Spleen (tissue), 11 donors: ENCODE results near the gene EPB41L4B. TPM values are rescaled to one million over a fixed set of nuclear protein-coding genes. Genes with fewer than 3 reads are reported as not detected.
"Not testable (repeated sequence)": the region's sequence is repeated elsewhere in the genome, so short reads cannot be mapped to it uniquely, and the experiment has no call there.

ENCODE experiments used
- DNase-seq: peaks from one replicate; pipeline ENCODE4 v3.0.0-alpha.2; 2020
- H3K27ac ChIP-seq, 8 donors: fragments of 200-600 bp; sonication (generic) in 7 of 8; 1 replicate in 4 of 8; 2 replicates in 4 of 8; pipeline versions ENCODE4 v1.5.0 to v1.8.0; 2016 to 2021; ENCODE audit warnings: inconsistent platforms in 4 of 8, mild to moderate bottlenecking in 4 of 8, moderate library complexity in 1 of 8
- H3K27me3 ChIP-seq, 7 donors: fragments of 200-600 bp; sonication (generic) in 6 of 7; replicated peaks in 1 of 7; 1 replicate in 4 of 7; 2 replicates in 3 of 7; pipeline versions ENCODE4 v1.5.0 to v1.8.0; 2016 to 2021; ENCODE audit warnings: inconsistent platforms in 3 of 7, mild to moderate bottlenecking in 1 of 7
- H3K36me3 ChIP-seq, 6 donors: fragments of 200-600 bp; sonication (generic) in 5 of 6; 1 replicate in 4 of 6; 2 replicates in 2 of 6; pipeline versions ENCODE4 v1.5.0 to v1.8.0; 2016 to 2021; ENCODE audit warnings: inconsistent platforms in 2 of 6
- H3K4me1 ChIP-seq, 6 donors: fragments of 200-600 bp; sonication (generic) in 5 of 6; 1 replicate in 3 of 6; 2 replicates in 3 of 6; pipeline versions ENCODE4 v1.5.0 to v1.8.0; 2016 to 2021; ENCODE audit warnings: inconsistent platforms in 3 of 6
- H3K4me3 ChIP-seq, 8 donors: fragments of 200-600 bp; sonication (generic) in 7 of 8; 1 replicate in 4 of 8; 2 replicates in 4 of 8; pipeline versions ENCODE4 v1.5.0 to v1.8.0; 2016 to 2021; ENCODE audit warnings: inconsistent platforms in 4 of 8, mild to moderate bottlenecking in 4 of 8, moderate library complexity in 2 of 8
- H3K9me3 ChIP-seq, 8 donors: fragments of 200-600 bp; sonication (generic) in 7 of 8; 1 replicate in 4 of 8; 2 replicates in 4 of 8; pipeline versions ENCODE4 v1.5.0 to v1.8.0; 2016 to 2021; ENCODE audit warnings: inconsistent platforms in 4 of 8
- POLR2A ChIP-seq, 3 donors: fragments of 450-650 bp; IDR thresholded peaks; one replicate each; pipeline ENCODE4 v1.5.1; 2017; ENCODE audit warnings: antibody characterized with exemption in 3 of 3, mild to moderate bottlenecking in 1 of 3
- POLR2AphosphoS5 ChIP-seq, 3 donors: sonication (generic); formaldehyde crosslinking; IDR thresholded peaks; one replicate each; pipeline ENCODE4 v1.5.1; 2017; ENCODE audit warnings: antibody characterized with exemption in 3 of 3
- WGBS, 5 donors: extraction: QIAGEN DNeasy Blood & Tissue Kit in 3 of 5; methylation state at CpG; one replicate each; pipeline versions ENCODE4 v1.1.5 to v1.1.7; 2013 to 2018; 5-methylcytosine and 5-hydroxymethylcytosine counted together
- intact Hi-C: fragments of 100-400 bp; cut with DNase I; formaldehyde crosslinking; loops from one replicate; pipeline ENCODE4 v1.15.0; 2023; ENCODE audit warnings: low total_unique reads
- polyA plus RNA-seq, 3 donors: library from polyadenylated mRNA; stranded (reverse); fragments of 200-250 nt; gene quantifications; one replicate each; pipeline ENCODE4 v1.2.1, GENCODE V29; 2013
- total RNA-seq, 7 donors: library from RNA; depleted of rRNA in 3 of 7; stranded (reverse); fragments of >200 nt in 3 of 7; fragmentation: NEBNext Ultra II Directional in 4 of 7; extraction: Animal tissue kit (Norgen Biotek cat#: 25700) in 4 of 7; gene quantifications; one replicate each; pipeline versions ENCODE4 v1.1.0 to v1.2.1, GENCODE V29; 2016 to 2021
- TF ChIP-seq, protein P1 (sequence below), 11 experiments: fragments of 200-600 bp in 7 of 11; fragments of 450-650 bp in 4 of 11; sonication (generic) in 4 of 11; IDR thresholded peaks in 8 of 11; conservative IDR thresholded peaks in 3 of 11; 1 replicate in 7 of 11; 2 replicates in 4 of 11; pipeline versions ENCODE4 v1.4.0 to v1.8.0; 2016 to 2021; ENCODE audit warnings: antibody characterized with exemption in 11 of 11, inconsistent platforms in 4 of 11, mild to moderate bottlenecking in 1 of 11
- donor health status: healthy with polysubstance abuse.
- donor health status: DM: no; HTN: no; CAD: no; lungs with moderate emphysema.
- donor health status: DM: no; HTN: no; CAD: no.
- donor health status: Bipolar disorder and iron deficiency.
- donor health status: healthy.
- donor health status: DM: no; HTN: no; CAD: no.
- donor health status: DM: yes; HTN: yes; CAD: no.

The EPB41L4B gene
- total and polyA plus RNA-seq, 10 donors: 0.02 to 0.43 (median 0.18) TPM; not detected in 3

DNA sequence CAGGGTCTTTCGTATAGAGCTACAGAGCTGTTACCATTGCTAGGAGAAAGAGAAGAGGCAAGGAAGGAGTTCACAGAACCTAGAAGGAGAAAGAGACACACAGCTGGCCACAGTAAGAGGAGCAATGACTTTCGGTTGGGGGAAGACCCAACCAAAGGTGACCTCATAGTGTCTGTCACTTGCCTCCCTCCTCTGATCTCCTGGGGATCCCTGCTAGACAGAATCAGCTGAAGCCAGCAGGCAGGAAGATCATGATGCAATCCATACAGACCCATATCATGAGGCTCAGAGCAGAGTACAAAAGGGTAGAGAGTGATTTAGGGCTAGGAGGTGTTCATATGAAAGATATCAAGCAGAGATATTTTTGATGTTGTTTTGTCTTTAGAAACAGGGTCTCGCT, 26.0 kb upstream of the EPB41L4B start:
- Histone ChIP-seq H3K27ac (no peak overlapping the region), H3K9me3 (no peaks in the 10 kb centered on the region), H3K4me3 (no peak overlapping the region), H3K27me3 (peaks cover 0 to 34% (median 0%) of the 10 kb centered on the region in 7 donors), H3K4me1 (no peaks in the 10 kb centered on the region), H3K36me3 (no peaks in the 10 kb centered on the region)
- no peak for DNase-seq
- WGBS, 5 donors: 75 to 91% (median 82%) methylated on average over 3 of the region's 3 CpGs
- no peak for TF ChIP-seq POLR2AphosphoS5 (IDR thresholded peaks at IDR 0.05)
- TF ChIP-seq POLR2A (IDR thresholded peaks at IDR 0.05): no peak
- TF ChIP-seq, protein P1, sequence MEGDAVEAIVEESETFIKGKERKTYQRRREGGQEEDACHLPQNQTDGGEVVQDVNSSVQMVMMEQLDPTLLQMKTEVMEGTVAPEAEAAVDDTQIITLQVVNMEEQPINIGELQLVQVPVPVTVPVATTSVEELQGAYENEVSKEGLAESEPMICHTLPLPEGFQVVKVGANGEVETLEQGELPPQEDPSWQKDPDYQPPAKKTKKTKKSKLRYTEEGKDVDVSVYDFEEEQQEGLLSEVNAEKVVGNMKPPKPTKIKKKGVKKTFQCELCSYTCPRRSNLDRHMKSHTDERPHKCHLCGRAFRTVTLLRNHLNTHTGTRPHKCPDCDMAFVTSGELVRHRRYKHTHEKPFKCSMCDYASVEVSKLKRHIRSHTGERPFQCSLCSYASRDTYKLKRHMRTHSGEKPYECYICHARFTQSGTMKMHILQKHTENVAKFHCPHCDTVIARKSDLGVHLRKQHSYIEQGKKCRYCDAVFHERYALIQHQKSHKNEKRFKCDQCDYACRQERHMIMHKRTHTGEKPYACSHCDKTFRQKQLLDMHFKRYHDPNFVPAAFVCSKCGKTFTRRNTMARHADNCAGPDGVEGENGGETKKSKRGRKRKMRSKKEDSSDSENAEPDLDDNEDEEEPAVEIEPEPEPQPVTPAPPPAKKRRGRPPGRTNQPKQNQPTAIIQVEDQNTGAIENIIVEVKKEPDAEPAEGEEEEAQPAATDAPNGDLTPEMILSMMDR (IDR thresholded peaks at IDR 0.05 in 8 of 11, conservative IDR thresholded peaks at IDR 0.05 in 3 of 11): no peak
- intact Hi-C loops: no loop called here

- H3K36me3 ChIP-seq: no peaks in the 10 kb centered on the region
- WGBS, 5 donors: 50 to 77% (median 62%) methylated on average over 3 of the region's 3 CpGs
- H3K27ac ChIP-seq: no peak overlapping the region
- H3K9me3 ChIP-seq: no peaks in the 10 kb centered on the region
- DNase-seq: no peak
- H3K4me3 ChIP-seq: no peak overlapping the region
- H3K27me3 ChIP-seq: peaks cover 0 to 30% (median 0%) of the 10 kb centered on the region in 7 donors
- intact Hi-C loops: no loop called here
- TF ChIP-seq POLR2A (IDR thresholded peaks at IDR 0.05): no peak
- TF ChIP-seq, protein P1 (IDR thresholded peaks at IDR 0.05 in 8 of 11, conservative IDR thresholded peaks at IDR 0.05 in 3 of 11): no peak
- no peak for TF ChIP-seq POLR2AphosphoS5 (IDR thresholded peaks at IDR 0.05)
- H3K4me1 ChIP-seq: no peaks in the 10 kb centered on the region
These were observed 24.0 kb upstream of the EPB41L4B start for GRCh38 chr9:109344866-109345265.

GRCh38 chr9:109342878-109343277, 22.0 kb upstream of the EPB41L4B start:
- H3K9me3 ChIP-seq: no peaks in the 10 kb centered on the region
- H3K27ac ChIP-seq: no peak overlapping the region
- H3K4me3 ChIP-seq: no peak overlapping the region
- no peaks in the 10 kb centered on the region for H3K36me3 ChIP-seq
- TF ChIP-seq POLR2A (IDR thresholded peaks at IDR 0.05) (no peak), POLR2AphosphoS5 (IDR thresholded peaks at IDR 0.05) (no peak)
- TF ChIP-seq, protein P1 (IDR thresholded peaks at IDR 0.05 in 8 of 11, conservative IDR thresholded peaks at IDR 0.05 in 3 of 11): no peak
- no peaks in the 10 kb centered on the region for H3K4me1 ChIP-seq
- DNase-seq: no peak
- 85 to 94% (median 92%) methylated on average over 4 of the region's 4 CpGs for WGBS, 5 donors
- peaks cover 0 to 30% (median 0%) of the 10 kb centered on the region in 7 donors for H3K27me3 ChIP-seq
- intact Hi-C loops: no loop called here

DNA sequence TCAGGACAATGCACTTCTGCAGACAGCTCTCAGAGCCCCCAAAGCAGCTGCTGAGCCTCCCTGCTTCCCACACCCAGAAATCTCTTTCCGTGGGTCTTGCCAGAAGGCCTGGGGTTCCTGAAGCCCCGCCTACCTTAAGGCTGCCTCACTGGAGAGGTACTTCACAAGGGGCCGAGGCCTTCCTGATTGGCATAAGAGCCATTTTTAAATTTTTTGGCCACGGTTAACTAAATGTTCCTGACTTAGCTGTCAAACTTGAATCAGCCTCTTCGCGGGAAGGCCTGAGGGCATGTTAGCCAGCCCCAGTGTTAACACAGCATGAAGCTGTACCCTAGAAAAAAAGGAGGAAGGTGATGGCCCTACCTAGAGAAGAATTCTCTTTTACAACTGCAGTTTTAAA, 20.7 kb upstream of the EPB41L4B start:
- Histone ChIP-seq H3K4me3 (no peak overlapping the region), H3K27ac (no peak overlapping the region), H3K9me3 (no peaks in the 10 kb centered on the region), H3K4me1 (no peaks in the 10 kb centered on the region), H3K27me3 (peaks cover 0 to 24% (median 0%) of the 10 kb centered on the region in 7 donors), H3K36me3 (no peaks in the 10 kb centered on the region)
- intact Hi-C loops: no loop called here
- 50 to 63% (median 60%) methylated on average over 6 of the region's 6 CpGs for WGBS, 5 donors
- TF ChIP-seq, protein P1 (IDR thresholded peaks at IDR 0.05 in 8 of 11, conservative IDR thresholded peaks at IDR 0.05 in 3 of 11): no peak
- TF ChIP-seq POLR2A (IDR thresholded peaks at IDR 0.05) (no peak), POLR2AphosphoS5 (IDR thresholded peaks at IDR 0.05) (no peak)
- no peak for DNase-seq

- intact Hi-C loops, H3K9me3 ChIP-seq, H3K4me3 ChIP-seq, H3K27ac ChIP-seq, H3K4me1 ChIP-seq, H3K36me3 ChIP-seq, DNase-seq: not testable (repeated sequence)
- H3K27me3 ChIP-seq: peaks cover 0 to 21% (median 0%) of the 10 kb centered on the region in 7 donors
- WGBS, 5 donors: 90 to 97% (median 92%) methylated on average over 7 of the region's 7 CpGs
These were observed 20.1 kb upstream of the EPB41L4B start for GRCh38 chr9:109340979-109341378.
